HepG2 (cell line): ENCODE data around the gene ATOSB. TPM values are rescaled to one million over a fixed set of nuclear protein-coding genes. Genes with fewer than 3 reads are reported as not detected.

Experiments used
- ATAC-seq: fragments of 200-7000 bp; cut with Tn5 transposase; 3 replicates; pipeline ENCODE4 v1.9.1; 2020; ENCODE audit warnings: mild to moderate bottlenecking, moderate library complexity
- BruUV-seq: library from RNA; stranded (reverse); fragments of 400-500 nt; replicated peaks from 2 replicates; lab custom pipeline; 2021; lab: Mats Ljungman, UMichigan
- CTCF ChIA-PET: fragments of 300-600 bp; formaldehyde crosslinking; extraction: SDS; loops from one replicate; lab custom pipeline; 2021; ENCODE audit warnings: low total read pairs, inconsistent platforms, low intra/inter-chr PET ratio; lab: Yijun Ruan, JAX
- POLR2A ChIA-PET: fragments of 350-600 bp; sonication (Branson Sonifier 250); formaldehyde crosslinking; loops from one replicate; lab custom pipeline; 2020; ENCODE audit warnings: antibody characterized with exemption, inconsistent platforms; lab: Yijun Ruan, JAX
- DNase-seq: peaks from one replicate; pipeline ENCODE4 v3.0.0-alpha.2; 2015; ENCODE audit warnings: low spot score
- FAIRE-seq: peaks from 3 replicates; lab custom pipeline; 2011; peaks lifted over from hg19 to GRCh38; lab: Jason Lieb, UNC
- H2AFZ ChIP-seq: one replicate; pipeline ENCODE4 v1.6.1; 2011; ENCODE audit warnings: low read length, inconsistent platforms
- H3K27ac ChIP-seq: fragments of 300-600 bp; 3 replicates; pipeline ENCODE4 v1.8.0; 2011; ENCODE audit warnings: mixed run types, mild to moderate bottlenecking, mixed read lengths, low read length, inconsistent platforms; ENCODE audit not compliant: insufficient read depth; ENCODE audit errors: extremely low read length
- H3K27me3 ChIP-seq, 2 experiments: fragments of 200-600 bp in 1 of 2; 2 replicates in 1 of 2; 3 replicates in 1 of 2; pipeline versions ENCODE4 v1.6.0 to v1.8.0; 2011; ENCODE audit warnings: low read length in 2 of 2, mild to moderate bottlenecking in 2 of 2, moderate library complexity in 2 of 2, inconsistent platforms in 1 of 2; ENCODE audit not compliant: insufficient read depth in 2 of 2, control insufficient read depth in 1 of 2
- H3K36me3 ChIP-seq, 2 experiments: fragments of 200-600 bp in 1 of 2; replicated peaks in 1 of 2; 2 replicates in 1 of 2; 3 replicates in 1 of 2; pipeline versions ENCODE4 v1.5.1 to v1.8.0; 2011; ENCODE audit warnings: low read length in 2 of 2, inconsistent platforms in 1 of 2; ENCODE audit not compliant: insufficient read depth in 2 of 2, control insufficient read depth in 1 of 2
- H3K4me1 ChIP-seq: 2 replicates; pipeline ENCODE4 v1.5.1; 2012; ENCODE audit warnings: low read length, inconsistent platforms; ENCODE audit not compliant: insufficient read depth
- H3K4me2 ChIP-seq: 2 replicates; pipeline ENCODE4 v1.6.0; 2011; ENCODE audit warnings: low read depth, low read length, inconsistent platforms
- H3K4me3 ChIP-seq, 3 experiments: fragments of 200-600 bp in 1 of 3; sonication (generic), shearing (Covaris generic) in 1 of 3; replicated peaks in 1 of 3; 2 replicates each; pipeline ENCODE4 v1.5.1; 2011 to 2016; ENCODE audit warnings: low read length in 3 of 3, inconsistent platforms in 2 of 3, low read depth in 2 of 3, mild to moderate bottlenecking in 2 of 3, control low read depth in 1 of 3, mixed read lengths in 1 of 3; ENCODE audit not compliant: insufficient read depth in 1 of 3
- H3K79me2 ChIP-seq: one replicate; pipeline ENCODE4 v1.6.1; 2011; ENCODE audit warnings: low read length, inconsistent platforms; ENCODE audit not compliant: insufficient read depth
- H3K9ac ChIP-seq: 2 replicates; pipeline ENCODE4 v1.6.0; 2011; ENCODE audit warnings: mild to moderate bottlenecking, low read depth, low read length, inconsistent platforms; ENCODE audit not compliant: insufficient read depth
- H3K9me3 ChIP-seq: 2 replicates; pipeline ENCODE4 v1.5.1; 2012; ENCODE audit warnings: mild to moderate bottlenecking, low read length
- H4K20me1 ChIP-seq: 2 replicates; pipeline ENCODE4 v1.6.0; 2011; ENCODE audit warnings: inconsistent platforms, mild to moderate bottlenecking, low read length, moderate library complexity; ENCODE audit not compliant: insufficient read depth
- AGO2 ChIP-seq: fragments of 200-400 bp; formaldehyde crosslinking; optimal IDR thresholded peaks from 2 replicates; pipeline ENCODE3; 2017; ENCODE audit warnings: mild to moderate bottlenecking, low read depth, low read length, moderate library complexity
- GATA4 ChIP-seq: sonication (generic); IDR thresholded peaks from 2 replicates; pipeline ENCODE4 v1.6.1; 2016; ENCODE audit warnings: antibody characterized with exemption, low read depth, borderline replicate concordance
- HNF1B ChIP-seq: sonication (generic); formaldehyde crosslinking; IDR thresholded peaks from 2 replicates; pipeline ENCODE4 v1.5.1; 2020; ENCODE audit warnings: mild to moderate bottlenecking, moderate library complexity, missing genetic modification reagents
- KIAA2018 ChIP-seq: sonication (generic); formaldehyde crosslinking; IDR thresholded peaks from 2 replicates; pipeline ENCODE4 v1.5.0; 2020; ENCODE audit warnings: mild to moderate bottlenecking, missing genetic modification reagents, borderline replicate concordance
- MAFF ChIP-seq: IDR thresholded peaks from 2 replicates; pipeline ENCODE4 v1.6.1; 2011; ENCODE audit warnings: low read depth, low read length, improper control_type of control experiment
- MTF1 ChIP-seq: sonication (generic); formaldehyde crosslinking; IDR thresholded peaks from 2 replicates; pipeline ENCODE4 v1.5.0; 2020; ENCODE audit warnings: missing genetic modification reagents
- RAD21 ChIP-seq: fragments of 450-650 bp; formaldehyde crosslinking; IDR thresholded peaks from 2 replicates; pipeline ENCODE4 v1.5.0; 2020; ENCODE audit warnings: mild to moderate bottlenecking
- RBFOX2 ChIP-seq: fragments of 200-400 bp; formaldehyde crosslinking; IDR thresholded peaks from 2 replicates; pipeline ENCODE4 v1.6.1; 2017; ENCODE audit warnings: low read depth, mild to moderate bottlenecking, low read length
- RBM22 ChIP-seq: fragments of 200-400 bp; formaldehyde crosslinking; optimal IDR thresholded peaks from 2 replicates; pipeline ENCODE3; 2017; ENCODE audit warnings: mild to moderate bottlenecking, low read length, moderate library complexity
- ZBTB38 ChIP-seq: sonication (generic); formaldehyde crosslinking; IDR thresholded peaks from 2 replicates; pipeline ENCODE4 v1.5.1; 2020; ENCODE audit warnings: mild to moderate bottlenecking, missing genetic modification reagents
- ZNF256 ChIP-seq: sonication (generic); formaldehyde crosslinking; conservative IDR thresholded peaks from 2 replicates; pipeline ENCODE4 v1.4.0; 2020; ENCODE audit warnings: missing genetic modification reagents
- ZNF33B ChIP-seq: sonication (generic); formaldehyde crosslinking; IDR thresholded peaks from 2 replicates; pipeline ENCODE4 v1.5.1; 2020; ENCODE audit warnings: mild to moderate bottlenecking, missing genetic modification reagents
- ZNF468 ChIP-seq: sonication (generic); formaldehyde crosslinking; IDR thresholded peaks from 2 replicates; pipeline ENCODE4 v1.8.0; 2022; ENCODE audit warnings: mild to moderate bottlenecking, moderate library complexity, missing genetic modification reagents
- ZNF776 ChIP-seq: sonication (generic); formaldehyde crosslinking; IDR thresholded peaks from 2 replicates; pipeline ENCODE4 v1.4.0; 2020; ENCODE audit warnings: mild to moderate bottlenecking, missing genetic modification reagents
- WGBS: methylation state at CpG from one replicate; pipeline ENCODE4 v1.1.6; 2017; ENCODE audit warnings: low lambda C conversion rate; 5-methylcytosine and 5-hydroxymethylcytosine counted together
- in situ Hi-C: cut with HindIII; loops from 2 replicates; pipeline ENCODE4 v1.10.0; 2017; ENCODE audit warnings: low pct_unique_long_range_greater_than_20kb; ENCODE audit not compliant: extremely low pct_ligation_motif_present
- intact Hi-C: fragments of 100-400 bp; cut with micrococcal nuclease; formaldehyde crosslinking; loops from one replicate; pipeline ENCODE4 v1.10.0; 2022; ENCODE audit not compliant: unreplicated experiment
- polyA plus RNA-seq, 8 experiments: library from polyadenylated mRNA; depleted of rRNA in 3 of 8; stranded (reverse) in 7 of 8; unstranded in 1 of 8; fragments of >200 nt; fragmentation: Illumina TruSeq in 4 of 8; extraction: Trizol in 4 of 8; gene quantifications; 2 replicates each; pipeline versions ENCODE4 v1.2.1 to v1.2.3, GENCODE V29; 2011 to 2016; ENCODE audit warnings: low read depth in 4 of 8, missing spikeins in 1 of 8, mixed read lengths in 1 of 8; ENCODE audit not compliant: insufficient read depth in 1 of 8
- total RNA-seq, 5 experiments: library from RNA; depleted of rRNA; stranded (reverse); fragments of >200 nt; fragmentation: Illumina TruSeq; extraction: Trizol; gene quantifications; 2 replicates each; pipeline ENCODE4 v1.2.3, GENCODE V29; 2016; ENCODE audit warnings: low read depth in 1 of 5

The ATOSB gene
- total and polyA plus RNA-seq, 2 of the 13 experiments (the other 11 are each of a cell fraction or from before 2014, with no cell fraction given) = 1.9 to 6.4 TPM

- BruUV-seq = no TSS peak
- no peak overlapping the region for H3K9ac ChIP-seq
- intact Hi-C loops (no loop called here), in situ Hi-C loops (no loop called here)
- FAIRE-seq (no peak), DNase-seq (no peak), ATAC-seq (peak; percentile 37)
- H3K9me3 ChIP-seq = no peaks in the 10 kb centered on the region
- H3K36me3 ChIP-seq = peaks cover 18 to 57% of the 10 kb centered on the region in 2 experiments
- no peak overlapping the region for H2AFZ ChIP-seq
- no peaks in the 10 kb centered on the region for H3K79me2 ChIP-seq
- no peak overlapping the region for H3K27ac ChIP-seq
- peaks cover 7% of the 10 kb centered on the region for H4K20me1 ChIP-seq
- H3K4me1 ChIP-seq = no peaks in the 10 kb centered on the region
- WGBS = 96% methylated on average over 9 of the region's 9 CpGs
- H3K27me3 ChIP-seq = no peaks in the 10 kb centered on the region
- ChIA-PET POLR2A (no interaction called here), CTCF (no interaction called here)
- no peak overlapping the region for H3K4me3 ChIP-seq
- TF ChIP-seq RAD21 (CRISPR knock-in tag) (no peak), ZBTB38 (CRISPR knock-in tag) (no peak), MAFF (no peak), GATA4 (no peak), RBM22 (peak; percentile 3), MTF1 (CRISPR knock-in tag) (no peak), ZNF468 (no peak), KIAA2018 (CRISPR knock-in tag) (no peak), ZNF33B (CRISPR knock-in tag) (no peak), ZNF776 (CRISPR knock-in tag) (no peak), HNF1B (CRISPR knock-in tag) (no peak), ZNF256 (CRISPR knock-in tag) (no peak), AGO2 (peak; percentile 43), RBFOX2 (0 out of 2 replicates have a peak, but pooled peaks have one; percentile 27)
- no peak overlapping the region for H3K4me2 ChIP-seq
Measured at GRCh38 chr9:35056571-35057270, 58.9 kb downstream of the ATOSB start.
